Transverse colon (tissue), 3 donors: ENCODE measurements around the gene COTL1.

ENCODE experiments used
- CTCF ChIP-seq, 5 experiments: fragments of 200-600 bp in 3 of 5; fragments of 450-650 bp in 2 of 5; sonication (generic) in 3 of 5; IDR thresholded peaks; 1 replicate in 2 of 5; 2 replicates in 3 of 5; pipeline ENCODE4 v1.5.1; 2016 to 2017; ENCODE audit warnings: antibody characterized with exemption in 5 of 5, inconsistent platforms in 3 of 5, mild to moderate bottlenecking in 2 of 5, moderate library complexity in 1 of 5
- EP300 ChIP-seq: sonication (generic); formaldehyde crosslinking; IDR thresholded peaks from one replicate; pipeline ENCODE4 v1.6.1; 2017; ENCODE audit warnings: antibody characterized with exemption, low read depth
- POLR2A ChIP-seq: fragments of 450-650 bp; IDR thresholded peaks from one replicate; pipeline ENCODE4 v1.6.1; 2016; ENCODE audit warnings: antibody characterized with exemption, mild to moderate bottlenecking, moderate library complexity

- no peak for TF ChIP-seq CTCF (IDR thresholded peaks at IDR 0.05)
- TF ChIP-seq POLR2A = no peak
- TF ChIP-seq EP300 = no peak
Observed at GRCh38 chr16:84570739-84571403, 47.0 kb downstream of the COTL1 start.
